Tibial artery (tissue), 4 donors: ENCODE results near the gene VGLL4.
A peak's percentile ranks its signal among the peaks of the same experiment; 100 is the strongest.

Experiments
- DNase-seq, 2 donors: peaks; one replicate each; pipeline ENCODE4 v3.0.0-alpha.2; 2019
- H3K27ac ChIP-seq, 2 donors: fragments of 200-600 bp; sonication (generic) in 1 of 2; 1 replicate in 1 of 2; 2 replicates in 1 of 2; pipeline ENCODE4 v1.5.1; 2018 to 2019; ENCODE audit warnings: mild to moderate bottlenecking in 1 of 2
- H3K27me3 ChIP-seq, 2 donors: fragments of 200-600 bp; sonication (generic) in 1 of 2; one replicate each; pipeline versions ENCODE4 v1.5.1 to v1.6.0; 2016 to 2019
- H3K36me3 ChIP-seq, 3 donors: fragments of 200-600 bp; sonication (generic) in 2 of 3; one replicate each; pipeline ENCODE4 v1.5.1; 2016 to 2019; ENCODE audit warnings: mild to moderate bottlenecking in 2 of 3
- H3K4me1 ChIP-seq, 4 donors: fragments of 200-600 bp; sonication (generic) in 2 of 4; 1 replicate in 3 of 4; 2 replicates in 1 of 4; pipeline ENCODE4 v1.5.1; 2016 to 2019
- H3K4me3 ChIP-seq, 2 donors: fragments of 200-600 bp; sonication (generic) in 1 of 2; 1 replicate in 1 of 2; 2 replicates in 1 of 2; pipeline ENCODE4 v1.5.1; 2018 to 2019; ENCODE audit warnings: mild to moderate bottlenecking in 2 of 2
- H3K9me3 ChIP-seq, 3 donors: fragments of 200-600 bp; sonication (generic) in 1 of 3; one replicate each; pipeline ENCODE4 v1.5.1; 2016 to 2019
- intact Hi-C: fragments of 100-400 bp; cut with DNase I; formaldehyde crosslinking; loops from one replicate; pipeline ENCODE4 v1.15.0; 2023; ENCODE audit warnings: low total_unique reads
- TF ChIP-seq, protein P1 (sequence below), 2 experiments: fragments of 200-600 bp in 1 of 2; fragments of 450-650 bp in 1 of 2; IDR thresholded peaks; one replicate each; pipeline ENCODE4 v1.5.1; 2017 to 2019; ENCODE audit warnings: antibody characterized with exemption in 2 of 2, mild to moderate bottlenecking in 1 of 2, moderate library complexity in 1 of 2

VGLL4 gene

DNA sequence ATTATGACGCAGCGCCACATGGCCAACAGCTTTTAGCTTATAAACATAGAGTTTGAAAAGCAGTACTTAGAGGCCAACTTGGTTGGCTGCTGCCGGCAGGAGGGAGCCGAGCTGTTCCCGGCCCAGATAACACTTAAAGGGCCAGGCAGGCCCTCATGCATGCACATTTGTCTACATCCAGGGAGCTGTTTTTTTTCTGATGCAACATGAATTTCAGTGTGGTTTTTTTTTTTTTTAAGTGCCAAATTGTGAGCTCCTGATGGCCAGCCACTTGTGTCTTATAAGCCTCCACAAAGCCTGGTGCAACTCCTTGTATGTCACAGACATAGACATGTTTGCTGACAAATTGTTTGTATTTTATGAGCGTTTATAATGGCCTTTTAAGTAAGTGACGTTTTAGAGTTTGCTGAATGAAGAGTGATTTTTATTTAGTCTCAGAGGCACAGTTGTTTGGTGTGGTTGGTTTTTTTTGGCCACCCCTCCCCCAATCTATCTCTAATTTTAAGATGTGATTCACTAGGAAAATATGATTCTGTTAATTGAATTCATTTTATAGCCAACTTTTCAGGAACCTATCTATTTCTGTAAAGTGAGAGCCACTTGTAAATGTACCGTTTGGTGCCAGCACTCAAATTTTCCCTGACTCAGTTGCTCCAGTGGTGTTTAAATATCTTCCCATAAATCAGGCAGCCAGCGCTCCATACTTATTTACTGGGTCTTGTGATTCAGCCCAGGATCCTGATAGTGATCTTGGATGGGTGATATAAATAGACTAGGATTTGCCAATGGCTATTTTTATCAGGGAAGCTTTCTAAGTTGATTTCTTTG is 134.3 kb downstream of the VGLL4 start:
- peak overlapping the region; percentile 85 to 92 for H3K27ac ChIP-seq
- no peaks in the 10 kb centered on the region for H3K27me3 ChIP-seq
- peak overlapping the region in 1 of 2 donors; percentile 0 for H3K4me3 ChIP-seq
- no peaks in the 10 kb centered on the region for H3K9me3 ChIP-seq
- intact Hi-C loops: no loop called here
- H3K4me1 ChIP-seq: peaks cover 0 to 47% (median 40%) of the 10 kb centered on the region in 4 donors
- DNase-seq: peak; percentile 86 to 93
- H3K36me3 ChIP-seq: no peaks in the 10 kb centered on the region
- TF ChIP-seq, protein P1, sequence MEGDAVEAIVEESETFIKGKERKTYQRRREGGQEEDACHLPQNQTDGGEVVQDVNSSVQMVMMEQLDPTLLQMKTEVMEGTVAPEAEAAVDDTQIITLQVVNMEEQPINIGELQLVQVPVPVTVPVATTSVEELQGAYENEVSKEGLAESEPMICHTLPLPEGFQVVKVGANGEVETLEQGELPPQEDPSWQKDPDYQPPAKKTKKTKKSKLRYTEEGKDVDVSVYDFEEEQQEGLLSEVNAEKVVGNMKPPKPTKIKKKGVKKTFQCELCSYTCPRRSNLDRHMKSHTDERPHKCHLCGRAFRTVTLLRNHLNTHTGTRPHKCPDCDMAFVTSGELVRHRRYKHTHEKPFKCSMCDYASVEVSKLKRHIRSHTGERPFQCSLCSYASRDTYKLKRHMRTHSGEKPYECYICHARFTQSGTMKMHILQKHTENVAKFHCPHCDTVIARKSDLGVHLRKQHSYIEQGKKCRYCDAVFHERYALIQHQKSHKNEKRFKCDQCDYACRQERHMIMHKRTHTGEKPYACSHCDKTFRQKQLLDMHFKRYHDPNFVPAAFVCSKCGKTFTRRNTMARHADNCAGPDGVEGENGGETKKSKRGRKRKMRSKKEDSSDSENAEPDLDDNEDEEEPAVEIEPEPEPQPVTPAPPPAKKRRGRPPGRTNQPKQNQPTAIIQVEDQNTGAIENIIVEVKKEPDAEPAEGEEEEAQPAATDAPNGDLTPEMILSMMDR (IDR thresholded peaks at IDR 0.05): peak; percentile 11 to 15

DNA sequence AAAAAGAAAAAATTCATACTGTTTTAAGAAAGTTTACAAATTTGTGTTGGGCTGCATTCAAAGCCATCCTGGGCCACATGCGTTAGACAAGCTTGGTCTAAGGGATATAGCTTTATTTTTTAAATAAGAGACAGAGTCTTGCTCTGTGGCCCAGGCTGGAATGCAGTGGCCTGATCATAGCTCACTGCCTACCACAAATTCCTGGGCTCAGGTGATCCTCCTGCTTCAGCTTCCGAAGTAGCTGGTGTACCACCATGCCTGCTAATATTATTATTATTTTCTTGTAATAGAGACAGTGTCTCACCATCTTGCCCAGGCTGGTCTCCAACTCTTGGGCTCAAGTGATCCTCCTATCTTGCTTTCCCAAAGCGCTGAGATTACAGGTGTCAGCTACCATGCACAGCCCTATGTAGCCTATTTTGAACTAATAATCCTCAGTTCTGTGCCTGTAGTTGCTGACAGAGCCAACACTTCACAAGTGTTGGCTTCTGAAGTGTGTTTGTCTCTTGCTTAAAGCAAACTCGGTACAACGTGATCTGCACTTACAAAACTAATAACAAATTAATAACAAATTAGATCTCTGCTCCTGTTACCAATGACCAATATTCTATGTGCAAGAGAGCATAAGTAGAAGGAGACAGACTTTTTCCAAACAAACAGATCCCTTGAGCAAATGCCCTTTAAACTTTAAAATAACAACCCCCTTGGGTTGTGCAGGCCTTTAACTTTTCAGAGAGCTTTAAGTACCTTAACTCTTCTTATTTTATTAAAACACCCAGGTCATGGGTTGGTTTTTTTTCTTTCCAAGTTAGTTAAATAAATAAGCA is 135.2 kb downstream of the VGLL4 start:
- peak overlapping the region in 1 of 2 donors; percentile 0 for H3K4me3 ChIP-seq
- peak overlapping the region; percentile 85 to 92 for H3K27ac ChIP-seq
- DNase-seq: no peak
- H3K27me3 ChIP-seq: no peaks in the 10 kb centered on the region
- TF ChIP-seq, protein P1 (IDR thresholded peaks at IDR 0.05): no peak
- intact Hi-C loops: no loop called here
- no peaks in the 10 kb centered on the region for H3K9me3 ChIP-seq
- no peaks in the 10 kb centered on the region for H3K36me3 ChIP-seq
- peaks cover 0 to 38% (median 32%) of the 10 kb centered on the region in 4 donors for H3K4me1 ChIP-seq

DNA sequence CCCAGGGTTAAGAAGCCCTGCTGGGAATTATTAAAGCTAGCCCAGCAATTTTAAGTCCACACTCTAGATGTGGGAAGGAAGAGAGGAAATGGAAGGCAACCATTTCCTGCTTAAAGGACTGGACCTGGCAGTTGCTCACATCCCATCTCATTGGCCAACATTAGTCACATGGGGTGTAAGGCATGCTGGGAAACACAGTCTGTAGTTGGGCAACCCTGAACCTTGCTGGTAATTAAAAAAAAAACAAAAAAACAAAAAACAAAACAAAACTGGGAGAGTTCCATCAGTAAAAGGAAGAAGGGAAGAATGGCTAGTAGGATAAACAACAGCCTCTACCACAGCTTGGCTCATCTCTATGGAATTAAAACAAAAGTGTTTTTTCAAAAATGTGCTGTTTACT is 136.0 kb downstream of the VGLL4 start:
- H3K27me3 ChIP-seq: no peaks in the 10 kb centered on the region
- no peak for DNase-seq
- H3K4me3 ChIP-seq: no peak overlapping the region
- TF ChIP-seq, protein P1 (IDR thresholded peaks at IDR 0.05): no peak
- H3K4me1 ChIP-seq: peaks cover 0 to 33% (median 27%) of the 10 kb centered on the region in 4 donors
- peak overlapping the region; percentile 85 to 92 for H3K27ac ChIP-seq
- no peaks in the 10 kb centered on the region for H3K9me3 ChIP-seq
- H3K36me3 ChIP-seq: no peaks in the 10 kb centered on the region
- intact Hi-C loops: no loop called here
